Neural cell (in vitro differentiated cells): ENCODE data around the gene TIAM1.

ENCODE experiments used
- CTCF ChIP-seq: fragments of 450-650 bp; IDR thresholded peaks from 2 replicates; pipeline ENCODE4 v1.5.1; 2014; ENCODE audit warnings: antibody characterized with exemption, mild to moderate bottlenecking, moderate library complexity; ENCODE audit not compliant: poor library complexity, severe bottlenecking
- EP300 ChIP-seq: fragments of 450-650 bp; conservative IDR thresholded peaks from 2 replicates; pipeline ENCODE4 v1.6.1; 2014; ENCODE audit warnings: antibody characterized with exemption, mild to moderate bottlenecking, moderate library complexity; ENCODE audit not compliant: poor library complexity, severe bottlenecking
- EZH2 ChIP-seq: fragments of 200-600, 300-800 bp; shearing (Covaris generic), sonication (generic); IDR thresholded peaks from 2 replicates; pipeline ENCODE4 v1.6.1; 2014; ENCODE audit warnings: antibody characterized with exemption, low read length, borderline replicate concordance, mild to moderate bottlenecking; ENCODE audit not compliant: insufficient read depth, poor library complexity, severe bottlenecking
- MXI1 ChIP-seq: fragments of 450-650 bp; conservative IDR thresholded peaks from 2 replicates; pipeline ENCODE4 v1.6.1; 2014; ENCODE audit warnings: antibody characterized with exemption, mild to moderate bottlenecking; ENCODE audit not compliant: poor library complexity, severe bottlenecking
- POLR2AphosphoS5 ChIP-seq: IDR thresholded peaks from 2 replicates; pipeline ENCODE4 v1.6.1; 2012
- RAD21 ChIP-seq: fragments of 450-650 bp; conservative IDR thresholded peaks from 2 replicates; pipeline ENCODE4 v1.6.1; 2014; ENCODE audit warnings: antibody characterized with exemption, mild to moderate bottlenecking, moderate library complexity
- SMC3 ChIP-seq: fragments of 450-650 bp; conservative IDR thresholded peaks from 2 replicates; pipeline ENCODE4 v1.6.1; 2014; ENCODE audit warnings: antibody characterized with exemption, mild to moderate bottlenecking, moderate library complexity; ENCODE audit not compliant: poor library complexity
- TAF1 ChIP-seq: IDR thresholded peaks from 2 replicates; pipeline ENCODE4 v1.6.1; 2012; ENCODE audit warnings: low read depth
- TF ChIP-seq, protein P1 (sequence below): IDR thresholded peaks from 2 replicates; pipeline ENCODE4 v1.6.1; 2012; ENCODE audit warnings: borderline replicate concordance

GRCh38 chr21:31141389-31142000 is 202.6 kb downstream of the TIAM1 start:
- TF ChIP-seq SMC3 = no peak
- no peak for TF ChIP-seq CTCF
- TF ChIP-seq, protein P1, sequence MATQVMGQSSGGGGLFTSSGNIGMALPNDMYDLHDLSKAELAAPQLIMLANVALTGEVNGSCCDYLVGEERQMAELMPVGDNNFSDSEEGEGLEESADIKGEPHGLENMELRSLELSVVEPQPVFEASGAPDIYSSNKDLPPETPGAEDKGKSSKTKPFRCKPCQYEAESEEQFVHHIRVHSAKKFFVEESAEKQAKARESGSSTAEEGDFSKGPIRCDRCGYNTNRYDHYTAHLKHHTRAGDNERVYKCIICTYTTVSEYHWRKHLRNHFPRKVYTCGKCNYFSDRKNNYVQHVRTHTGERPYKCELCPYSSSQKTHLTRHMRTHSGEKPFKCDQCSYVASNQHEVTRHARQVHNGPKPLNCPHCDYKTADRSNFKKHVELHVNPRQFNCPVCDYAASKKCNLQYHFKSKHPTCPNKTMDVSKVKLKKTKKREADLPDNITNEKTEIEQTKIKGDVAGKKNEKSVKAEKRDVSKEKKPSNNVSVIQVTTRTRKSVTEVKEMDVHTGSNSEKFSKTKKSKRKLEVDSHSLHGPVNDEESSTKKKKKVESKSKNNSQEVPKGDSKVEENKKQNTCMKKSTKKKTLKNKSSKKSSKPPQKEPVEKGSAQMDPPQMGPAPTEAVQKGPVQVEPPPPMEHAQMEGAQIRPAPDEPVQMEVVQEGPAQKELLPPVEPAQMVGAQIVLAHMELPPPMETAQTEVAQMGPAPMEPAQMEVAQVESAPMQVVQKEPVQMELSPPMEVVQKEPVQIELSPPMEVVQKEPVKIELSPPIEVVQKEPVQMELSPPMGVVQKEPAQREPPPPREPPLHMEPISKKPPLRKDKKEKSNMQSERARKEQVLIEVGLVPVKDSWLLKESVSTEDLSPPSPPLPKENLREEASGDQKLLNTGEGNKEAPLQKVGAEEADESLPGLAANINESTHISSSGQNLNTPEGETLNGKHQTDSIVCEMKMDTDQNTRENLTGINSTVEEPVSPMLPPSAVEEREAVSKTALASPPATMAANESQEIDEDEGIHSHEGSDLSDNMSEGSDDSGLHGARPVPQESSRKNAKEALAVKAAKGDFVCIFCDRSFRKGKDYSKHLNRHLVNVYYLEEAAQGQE = no peak
- TF ChIP-seq EZH2 = no peak
- TF ChIP-seq POLR2AphosphoS5 = no peak
- TF ChIP-seq RAD21 = no peak
- no peak for TF ChIP-seq EP300
- TF ChIP-seq TAF1 = no peak
- no peak for TF ChIP-seq MXI1
